KBM-7 (cell line): ENCODE measurements around the gene PEA15.

Experiments used
- DNase-seq: peaks from one replicate; pipeline ENCODE4 v3.0.0-alpha.2; 2015
- in situ Hi-C: fragments of 300-500 bp; cut with MboI; formaldehyde crosslinking; loops from 2 replicates; pipeline ENCODE4 v1.14.3; 2020; ENCODE audit warnings: low sequenced_read_pairs, low pct_unique_long_range_greater_than_20kb, mixed read lengths

PEA15 gene

DNA sequence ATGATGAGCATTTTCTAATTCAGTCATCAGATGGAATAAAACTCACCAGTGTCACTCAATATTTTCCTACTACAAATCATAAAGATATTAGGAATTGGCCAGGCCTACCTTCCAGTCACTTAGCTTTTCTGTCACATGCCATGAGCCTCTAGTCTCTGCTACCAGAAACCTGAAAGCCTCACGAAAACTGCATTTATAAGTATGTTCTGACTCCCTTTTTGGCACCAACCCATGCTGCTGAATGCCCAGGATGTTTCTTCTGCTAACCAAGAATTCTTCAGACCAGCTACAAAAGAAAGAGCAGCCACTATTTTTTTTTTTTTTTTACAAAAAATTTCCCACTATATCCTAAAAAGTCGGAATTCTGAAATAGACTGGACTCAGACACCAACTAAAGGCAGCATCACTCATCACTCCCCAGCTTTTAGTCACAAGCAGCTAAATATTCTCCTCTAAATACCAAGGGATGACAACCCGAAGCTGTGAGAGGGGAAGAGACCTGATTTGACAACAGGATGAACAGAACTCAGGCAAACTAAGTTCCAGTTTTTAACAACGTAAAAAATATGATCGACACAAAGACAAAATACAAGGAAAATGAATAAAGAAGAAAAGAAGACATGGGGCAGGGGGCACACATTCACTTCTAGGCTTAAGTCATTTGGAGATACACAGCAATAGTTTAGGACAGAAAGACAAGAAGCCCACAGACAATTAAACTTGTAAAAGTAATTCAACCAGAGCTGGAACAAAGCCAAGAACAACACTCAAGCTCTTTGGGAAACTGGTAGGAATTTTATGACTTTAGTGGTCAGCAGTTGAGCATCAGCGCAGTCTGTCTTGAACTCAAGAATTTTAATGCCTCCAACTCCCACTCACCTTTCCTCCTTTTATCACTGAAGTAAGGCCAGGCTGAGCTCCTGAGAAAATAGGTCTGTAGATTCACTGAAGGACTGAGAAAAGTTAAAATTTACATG lies 55.5 kb downstream of the PEA15 start:
- in situ Hi-C loops, result no loop called here
- DNase-seq, result peak; percentile 67

DNA sequence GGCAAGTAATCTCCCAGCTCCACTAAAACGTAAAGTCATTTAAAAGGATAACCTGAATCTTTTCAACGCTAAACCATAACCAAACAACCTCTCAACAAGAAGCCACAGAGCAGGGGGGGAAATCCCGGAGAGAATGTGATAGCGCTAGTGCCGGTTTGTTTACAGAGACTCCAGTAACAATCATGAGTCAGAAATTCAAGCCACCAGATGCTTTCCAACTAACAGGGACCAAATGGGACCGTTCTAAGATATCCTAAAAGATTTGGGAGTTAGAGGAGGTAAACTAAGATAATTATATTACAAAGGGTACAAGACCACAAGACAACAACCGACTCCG lies 56.3 kb downstream of the PEA15 start:
- peak; percentile 61 for DNase-seq
- in situ Hi-C loops, result no loop called here

DNA sequence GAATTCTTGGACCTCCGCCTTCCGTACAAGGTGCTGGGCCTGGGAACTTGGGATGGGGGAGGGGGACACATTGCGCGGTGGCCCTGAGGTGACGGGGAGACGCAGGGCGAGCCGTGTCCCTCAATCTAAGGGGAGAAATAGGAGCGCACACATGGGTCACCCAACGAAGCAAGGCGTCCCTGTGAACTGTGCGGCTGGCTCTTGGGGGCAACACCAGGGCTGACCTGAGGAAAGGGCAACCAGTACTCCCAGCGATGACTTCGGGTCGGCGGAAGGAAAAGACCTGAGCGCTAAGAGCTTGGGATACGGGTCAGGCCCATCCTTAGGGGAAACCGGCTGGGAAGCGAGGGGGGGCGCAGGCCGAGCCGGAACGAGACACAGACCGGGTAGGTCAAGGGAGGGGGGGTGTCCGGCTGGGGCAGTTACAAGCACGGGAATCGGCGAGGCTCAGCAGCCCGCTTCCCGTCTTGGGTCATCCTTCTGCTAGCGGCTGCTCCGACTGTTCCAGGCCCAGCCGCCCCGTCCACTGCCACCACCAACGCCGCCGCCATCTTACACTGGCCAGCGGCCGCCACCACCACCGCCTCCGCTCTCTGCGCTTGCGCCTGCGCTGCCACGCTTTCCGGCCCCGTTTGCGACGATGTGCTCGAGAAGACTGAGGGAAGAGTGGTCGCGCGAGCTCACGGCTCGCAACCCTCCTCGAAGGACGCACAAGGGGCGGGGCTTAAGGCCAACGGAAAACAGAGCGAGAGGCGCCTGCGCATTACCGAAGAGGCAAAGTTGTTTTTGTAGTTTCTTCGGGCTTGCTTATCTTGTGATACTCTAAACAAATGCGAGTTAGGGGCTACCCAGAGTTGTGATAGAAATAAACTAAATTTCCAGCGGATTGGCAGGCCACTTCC lies 57.0 kb downstream of the PEA15 start, which contains the start of gene DCAF8:
Gene DCAF8, minus strand, starts transcription at position 657 of the 902 bp plus-strand sequence. CDS start 18,541 bp downstream, outside the sequence.
- in situ Hi-C loops, result no loop called here
- peak; percentile 97 for DNase-seq

DNA sequence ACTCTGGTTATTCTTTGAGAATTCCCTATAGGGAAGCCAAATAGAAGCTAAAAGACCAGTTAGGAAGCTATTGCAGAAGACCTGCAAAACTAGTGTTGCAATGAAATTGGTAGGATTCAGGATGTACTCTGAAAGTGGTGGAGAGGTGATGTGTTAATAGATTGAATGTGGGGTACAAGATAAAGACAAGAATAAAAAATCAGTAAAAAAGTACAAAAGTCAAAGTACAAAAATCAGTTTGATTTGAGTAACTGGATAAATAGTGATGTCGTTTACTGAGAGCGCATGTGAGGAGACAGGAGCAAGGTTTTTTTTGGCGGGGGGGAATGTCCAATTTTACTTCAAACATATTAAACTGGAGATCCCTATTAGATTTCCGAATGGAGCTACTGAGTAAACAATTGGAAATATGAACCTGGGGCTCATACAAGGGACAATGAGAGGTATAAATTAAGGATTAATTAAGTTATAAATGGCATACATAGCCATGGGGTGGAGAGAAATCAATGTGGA lies 59.7 kb downstream of the PEA15 start:
- in situ Hi-C loops, result no loop called here
- DNase-seq, result no peak
